IMR-90 (cell line): ENCODE data around the gene TFAP2C. TPM values are rescaled to one million over a fixed set of nuclear protein-coding genes. Genes with fewer than 3 reads are reported as not detected.

Source experiments
- ATAC-seq: fragments of 200-7000 bp; cut with Tn5 transposase; 2 replicates; pipeline ENCODE4 v1.9.1; 2020; ENCODE audit warnings: low read depth, mild to moderate bottlenecking, moderate library complexity
- BruUV-seq: library from RNA; stranded (reverse); fragments of 400-500 nt; replicated peaks from 2 replicates; lab custom pipeline; 2021; lab: Mats Ljungman, UMichigan
- CTCF ChIA-PET: fragments of 300-600 bp; formaldehyde crosslinking; extraction: SDS; loops from one replicate; lab custom pipeline; 2021; ENCODE audit warnings: antibody characterized with exemption; lab: Yijun Ruan, JAX
- POLR2A ChIA-PET: fragments of 300-600 bp; sonication (Branson Sonifier 250); formaldehyde crosslinking; loops from one replicate; lab custom pipeline; 2022; ENCODE audit warnings: antibody characterized with exemption; ENCODE audit not compliant: unreplicated experiment; lab: Charles Lee
- DNase-seq: peaks from one replicate; pipeline ENCODE4 v3.0.0; 2013
- H2AFZ ChIP-seq: replicated peaks from 2 replicates; pipeline ENCODE3; 2013; ENCODE audit warnings: low read length, mild to moderate bottlenecking; ENCODE audit not compliant: poor library complexity
- H2AK5ac ChIP-seq: 2 replicates; pipeline ENCODE4 v1.6.1; 2013; ENCODE audit warnings: low read depth, low read length, inconsistent platforms
- H2AK9ac ChIP-seq: replicated peaks from 2 replicates; pipeline ENCODE3; 2013; ENCODE audit warnings: mild to moderate bottlenecking, low read depth, low read length, moderate library complexity; ENCODE audit not compliant: poor library complexity
- H2BK120ac ChIP-seq: 2 replicates; pipeline ENCODE4 v1.6.1; 2013; ENCODE audit warnings: low read depth, low read length, inconsistent platforms
- H2BK15ac ChIP-seq: 3 replicates; pipeline ENCODE4 v1.6.1; 2013; ENCODE audit warnings: low read depth, low read length, inconsistent platforms
- H2BK20ac ChIP-seq: 2 replicates; pipeline ENCODE4 v1.6.1; 2013; ENCODE audit warnings: low read depth, mild to moderate bottlenecking, inconsistent platforms, low read length, moderate library complexity
- H2BK5ac ChIP-seq: 2 replicates; pipeline ENCODE4 v1.6.1; 2013; ENCODE audit warnings: mild to moderate bottlenecking, low read depth, low read length, inconsistent platforms; ENCODE audit not compliant: poor library complexity, severe bottlenecking
- H3K14ac ChIP-seq: replicated peaks from 2 replicates; pipeline ENCODE4 v1.6.1; 2013; ENCODE audit warnings: low read depth, low read length, inconsistent platforms
- H3K18ac ChIP-seq: 2 replicates; pipeline ENCODE4 v1.6.1; 2013; ENCODE audit warnings: low read depth, low read length, control low read depth
- H3K23ac ChIP-seq: 2 replicates; pipeline ENCODE4 v1.6.1; 2013; ENCODE audit warnings: low read depth, low read length, inconsistent platforms
- H3K27ac ChIP-seq: 2 replicates; pipeline ENCODE4 v1.5.1; 2013; ENCODE audit warnings: mild to moderate bottlenecking, control low read depth, low read length; ENCODE audit not compliant: insufficient read depth
- H3K27me3 ChIP-seq: 2 replicates; pipeline ENCODE4 v1.6.1; 2013; ENCODE audit warnings: low read length; ENCODE audit not compliant: control insufficient read depth, insufficient read depth
- H3K36me3 ChIP-seq: 2 replicates; pipeline ENCODE4 v1.6.1; 2013; ENCODE audit warnings: low read length, mixed read lengths; ENCODE audit not compliant: control insufficient read depth, insufficient read depth
- H3K4ac ChIP-seq: 2 replicates; pipeline ENCODE4 v1.6.1; 2013; ENCODE audit warnings: low read depth, low read length, inconsistent platforms
- H3K4me1 ChIP-seq: 2 replicates; pipeline ENCODE4 v1.6.1; 2013; ENCODE audit warnings: low read length, mixed read lengths; ENCODE audit not compliant: control insufficient read depth, insufficient read depth
- H3K4me2 ChIP-seq: 2 replicates; pipeline ENCODE4 v1.6.1; 2013; ENCODE audit warnings: low read depth, mild to moderate bottlenecking, control low read depth, low read length, moderate library complexity
- H3K4me3 ChIP-seq: 2 replicates; pipeline ENCODE4 v1.5.1; 2013; ENCODE audit warnings: low read depth, mild to moderate bottlenecking, control low read depth, low read length, moderate library complexity; ENCODE audit not compliant: insufficient read depth
- H3K56ac ChIP-seq: 2 replicates; pipeline ENCODE4 v1.6.1; 2013; ENCODE audit warnings: low read length, inconsistent platforms; ENCODE audit not compliant: insufficient read depth; ENCODE audit errors: extremely low read depth
- H3K79me1 ChIP-seq, 2 experiments: 2 replicates each; pipeline ENCODE4 v1.6.1; 2013; ENCODE audit warnings: low read length in 2 of 2, inconsistent platforms in 1 of 2, low read depth in 1 of 2
- H3K9ac ChIP-seq: 2 replicates; pipeline ENCODE4 v1.6.1; 2013; ENCODE audit warnings: low read depth, low read length, control low read depth
- H3K9me1 ChIP-seq: 2 replicates; pipeline ENCODE4 v1.6.1; 2013; ENCODE audit warnings: low read length, inconsistent platforms; ENCODE audit not compliant: insufficient read depth
- H3K9me3 ChIP-seq: 2 replicates; pipeline ENCODE4 v1.6.1; 2013; ENCODE audit warnings: low read length; ENCODE audit not compliant: control insufficient read depth, insufficient read depth
- H4K20me1 ChIP-seq: 2 replicates; pipeline ENCODE4 v1.6.1; 2013; ENCODE audit warnings: low read length, inconsistent platforms; ENCODE audit not compliant: insufficient read depth
- H4K5ac ChIP-seq: 2 replicates; pipeline ENCODE4 v1.6.1; 2013; ENCODE audit warnings: mild to moderate bottlenecking, low read depth, low read length, control low read depth
- H4K8ac ChIP-seq, 2 experiments: 2 replicates each; pipeline ENCODE4 v1.6.1; 2013; ENCODE audit warnings: low read depth in 2 of 2, low read length in 2 of 2, control low read depth in 1 of 2, inconsistent platforms in 1 of 2
- H4K91ac ChIP-seq: 2 replicates; pipeline ENCODE4 v1.6.1; 2013; ENCODE audit warnings: low read depth, low read length, inconsistent platforms; ENCODE audit not compliant: insufficient read depth
- BHLHE40 ChIP-seq: fragments of 150-350 bp; IDR thresholded peaks from 2 replicates; pipeline ENCODE4 v1.6.1; 2016; ENCODE audit warnings: mild to moderate bottlenecking, low read depth, low read length
- CHD1 ChIP-seq: IDR thresholded peaks from 2 replicates; pipeline ENCODE4 v1.6.1; 2012; ENCODE audit warnings: low read depth, low read length, improper control_type of control experiment
- RCOR1 ChIP-seq: IDR thresholded peaks from 2 replicates; pipeline ENCODE4 v1.6.1; 2012; ENCODE audit warnings: mild to moderate bottlenecking, low read length, improper control_type of control experiment; ENCODE audit not compliant: insufficient replicate concordance
- WGBS, 2 experiments: methylation state at CpG; one replicate each; pipeline versions ENCODE4 v1.1.5 to v1.1.7; 2013; ENCODE audit warnings: missing lambda C conversion rate in 2 of 2; ENCODE audit not compliant: insufficient read length in 1 of 2; ENCODE audit errors: extremely low coverage in 2 of 2; 5-methylcytosine and 5-hydroxymethylcytosine counted together
- dilution Hi-C: fragments of 300-500 bp; cut with HindIII; formaldehyde crosslinking; loops from one replicate; pipeline ENCODE4 v1.14.3; 2018; ENCODE audit warnings: low sequenced_read_pairs; ENCODE audit not compliant: unreplicated experiment
- in situ Hi-C: fragments of 300-500 bp; cut with MboI; formaldehyde crosslinking; loops from 3 replicates; pipeline ENCODE4 v1.14.3; 2019; ENCODE audit warnings: low sequenced_read_pairs, inconsistent platforms, mixed read lengths
- intact Hi-C: fragments of 100-400 bp; cut with micrococcal nuclease; formaldehyde crosslinking; loops from 2 replicates; pipeline ENCODE4 v1.10.0; 2022
- polyA plus RNA-seq, 3 experiments: library from polyadenylated mRNA; depleted of rRNA; stranded (reverse); fragments of >200 nt; gene quantifications; 2 replicates each; pipeline ENCODE4 v1.2.3, GENCODE V29; 2012; ENCODE audit warnings: low replicate concordance in 1 of 3
- total RNA-seq: library from RNA; depleted of rRNA; stranded (reverse); fragments of >200 nt; gene quantifications from 2 replicates; pipeline ENCODE4 v1.2.3, GENCODE V29; 2012

TFAP2C gene
- total and polyA plus RNA-seq, 2 of the 4 experiments (the other 2 are of a cell fraction), result under 0.01 to 0.05 TPM

DNA sequence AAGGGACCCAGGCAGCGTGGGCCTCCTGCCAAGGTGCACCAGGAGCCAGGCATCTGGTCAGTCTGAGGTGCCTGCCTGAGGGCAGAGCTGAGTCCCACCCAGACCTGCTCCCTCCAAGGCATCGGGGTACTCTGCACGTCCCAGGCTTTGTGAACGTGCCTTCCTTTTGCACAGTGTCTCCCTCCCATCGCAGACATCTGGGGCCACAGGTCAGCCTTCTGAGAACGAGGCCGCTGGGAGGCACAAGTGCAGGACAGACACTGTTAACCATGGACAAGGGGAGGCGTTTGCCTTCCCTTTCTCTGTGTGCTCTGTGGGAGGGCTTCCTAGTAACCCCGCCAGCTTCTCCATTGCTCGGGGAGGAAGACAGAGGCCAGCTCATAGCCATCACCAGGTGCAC is 47.6 kb downstream of the TFAP2C start:
- Histone ChIP-seq H4K20me1 (no peaks in the 10 kb centered on the region), H3K4ac (no peak overlapping the region), H3K56ac (no peak overlapping the region), H2BK15ac (no peak overlapping the region), H3K27me3 (no peaks in the 10 kb centered on the region), H4K8ac (no peak overlapping the region), H3K4me2 (no peak overlapping the region), H2BK20ac (no peak overlapping the region), H3K23ac (no peak overlapping the region), H3K27ac (no peak overlapping the region), H3K9me1 (no peaks in the 10 kb centered on the region), H3K18ac (no peak overlapping the region), H3K4me3 (no peak overlapping the region), H3K9ac (no peak overlapping the region), H3K36me3 (no peaks in the 10 kb centered on the region), H2AK5ac (no peak overlapping the region), H4K91ac (no peak overlapping the region), H2BK120ac (no peak overlapping the region), H2AFZ (no peak overlapping the region), H3K4me1 (no peaks in the 10 kb centered on the region), H3K9me3 (no peaks in the 10 kb centered on the region), H3K79me1 (no peaks in the 10 kb centered on the region), H3K14ac (no peak overlapping the region), H2BK5ac (no peak overlapping the region), H4K5ac (no peak overlapping the region), H2AK9ac (no peak overlapping the region)
- dilution Hi-C loops, result no loop called here
- ChIA-PET CTCF (no interaction called here), POLR2A (no interaction called here)
- in situ Hi-C loops, result no loop called here
- TF ChIP-seq BHLHE40, result no peak
- TF ChIP-seq RCOR1, result no peak
- TF ChIP-seq CHD1, result no peak
- intact Hi-C loops, result no loop called here
- 17% methylated on average over 2 of the region's 10 CpGs; no CpG with 5 or more reads in 1 of the 2 experiments for WGBS, 2 experiments
- DNase-seq (no peak), ATAC-seq (no peak)
- BruUV-seq, result no TSS peak
